HG03558 (cell line): ENCODE data around the gene EEF1AKMT4.
"Not testable (repeated sequence)": the region's sequence is repeated elsewhere in the genome, so short reads cannot be mapped to it uniquely, and the experiment has no call there.

Experiments used
- ATAC-seq: cut with Tn5 transposase; IDR thresholded peaks from one replicate; pipeline ENCODE4 v1.9.1; 2021; ENCODE audit warnings: moderate number of reproducible peaks; ENCODE audit not compliant: unreplicated experiment; ENCODE audit errors: extremely low read depth

Gene EEF1AKMT4

GRCh38 chr3:184259396-184259877, 10.0 kb downstream of the EEF1AKMT4 start:
- no peak for ATAC-seq

GRCh38 chr3:184259878-184260723, 10.6 kb downstream of the EEF1AKMT4 start:
- no peak for ATAC-seq

- ATAC-seq, result no peak
These were observed 11.3 kb downstream of the EEF1AKMT4 start for GRCh38 chr3:184260724-184261269.

- ATAC-seq, result no peak
These were observed 11.9 kb downstream of the EEF1AKMT4 start, which contains the start of gene CAMK2N2 for GRCh38 chr3:184261270-184261853. Gene CAMK2N2 (minus strand): TSS chr3:184261553. CDS start chr3:184261285, 268 bp downstream.

GRCh38 chr3:184261854-184262763, 12.6 kb downstream of the EEF1AKMT4 start:
- ATAC-seq, result no peak

- no peak for ATAC-seq
These were observed 13.3 kb downstream of the EEF1AKMT4 start for GRCh38 chr3:184262764-184263179.

- not testable (repeated sequence) for ATAC-seq
These were observed 17.8 kb downstream of the EEF1AKMT4 start for GRCh38 chr3:184267249-184267648.

GRCh38 chr3:184272269-184272668, 22.8 kb downstream of the EEF1AKMT4 start:
- no peak for ATAC-seq

GRCh38 chr3:184275381-184275701, 25.9 kb downstream of the EEF1AKMT4 start:
- ATAC-seq, result no peak

GRCh38 chr3:184275961-184276910, 26.8 kb downstream of the EEF1AKMT4 start, which contains the start of gene ECE2:
Gene ECE2 (plus strand): TSS chr3:184276022. CDS start chr3:184276154, 132 bp downstream.
- no peak for ATAC-seq

GRCh38 chr3:184277366-184277765, 27.9 kb downstream of the EEF1AKMT4 start:
- ATAC-seq, result no peak

GRCh38 chr3:184282941-184283340, 33.5 kb downstream of the EEF1AKMT4 start:
- no peak for ATAC-seq

GRCh38 chr3:184283681-184284080, 34.2 kb downstream of the EEF1AKMT4 start:
- ATAC-seq, result no peak

GRCh38 chr3:184284696-184285095, 35.2 kb downstream of the EEF1AKMT4 start:
- ATAC-seq, result no peak

GRCh38 chr3:184289426-184289938, 40.0 kb downstream of the EEF1AKMT4 start:
- no peak for ATAC-seq

GRCh38 chr3:184290331-184290730, 40.9 kb downstream of the EEF1AKMT4 start:
- ATAC-seq, result no peak

GRCh38 chr3:184291044-184291737, 41.7 kb downstream of the EEF1AKMT4 start:
- no peak for ATAC-seq

GRCh38 chr3:184291738-184292445, 42.4 kb downstream of the EEF1AKMT4 start:
- no peak for ATAC-seq
